ENCODE measurements around the gene TEX35. TPM values are rescaled to one million over a fixed set of nuclear protein-coding genes. Genes with fewer than 3 reads are reported as not detected.

The TEX35 gene
- total and polyA plus RNA-seq, 4 donors, result not detected

DNA sequence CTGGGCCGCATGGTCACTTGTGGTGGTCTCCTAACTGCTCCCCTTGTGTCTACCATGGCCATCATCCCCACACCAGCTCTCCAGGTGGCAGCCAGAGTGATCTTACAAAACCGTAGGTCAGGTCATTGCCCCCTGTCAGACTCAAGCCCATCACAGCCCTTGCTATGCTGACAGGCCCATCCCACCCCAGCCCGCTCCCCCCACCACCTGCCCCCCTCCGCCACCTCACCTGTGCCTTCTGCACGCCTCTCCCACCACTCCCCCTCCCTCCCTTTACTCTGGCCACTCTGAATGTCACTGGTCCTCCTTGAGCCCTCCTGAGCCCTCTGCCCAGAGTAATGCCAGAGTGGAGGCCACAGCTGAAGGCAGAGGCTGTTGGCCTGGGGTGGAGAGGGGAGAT lies 28.5 kb downstream of the TEX35 start:
- Histone ChIP-seq H3K4me3 (ENCODE audit: low read depth in 1 of 3, low read length in 3 of 3) (peak overlapping the region in 2 of 3 donors; percentile 76 to 80), H3K36me3 (ENCODE audit: control insufficient read depth in 4 of 4, insufficient read depth in 3 of 4, low read depth in 1 of 4, low read length in 3 of 4) (no peaks in the 10 kb centered on the region), H3K9me3 (ENCODE audit: control insufficient read depth in 4 of 4, low read length in 3 of 4) (no peaks in the 10 kb centered on the region), H3K9ac (ENCODE audit: low read depth in 1 of 2, low read length in 2 of 2) (peak overlapping the region in 1 of 2 donors; percentile 96), H3K27me3 (ENCODE audit: control insufficient read depth in 4 of 4, insufficient read depth in 4 of 4, low read length in 3 of 4) (no peaks in the 10 kb centered on the region), H3K27ac (ENCODE audit: low read depth in 1 of 2, low read length in 2 of 2) (peak overlapping the region; percentile 88), H3K4me1 (ENCODE audit: control insufficient read depth in 4 of 4, insufficient read depth in 4 of 4, low read length in 3 of 4) (peaks cover 2 to 50% (median 20%) of the 10 kb centered on the region in 4 donors)
- DNase-seq (ENCODE audit: low spot score), result no peak
- TF ChIP-seq, protein P1, sequence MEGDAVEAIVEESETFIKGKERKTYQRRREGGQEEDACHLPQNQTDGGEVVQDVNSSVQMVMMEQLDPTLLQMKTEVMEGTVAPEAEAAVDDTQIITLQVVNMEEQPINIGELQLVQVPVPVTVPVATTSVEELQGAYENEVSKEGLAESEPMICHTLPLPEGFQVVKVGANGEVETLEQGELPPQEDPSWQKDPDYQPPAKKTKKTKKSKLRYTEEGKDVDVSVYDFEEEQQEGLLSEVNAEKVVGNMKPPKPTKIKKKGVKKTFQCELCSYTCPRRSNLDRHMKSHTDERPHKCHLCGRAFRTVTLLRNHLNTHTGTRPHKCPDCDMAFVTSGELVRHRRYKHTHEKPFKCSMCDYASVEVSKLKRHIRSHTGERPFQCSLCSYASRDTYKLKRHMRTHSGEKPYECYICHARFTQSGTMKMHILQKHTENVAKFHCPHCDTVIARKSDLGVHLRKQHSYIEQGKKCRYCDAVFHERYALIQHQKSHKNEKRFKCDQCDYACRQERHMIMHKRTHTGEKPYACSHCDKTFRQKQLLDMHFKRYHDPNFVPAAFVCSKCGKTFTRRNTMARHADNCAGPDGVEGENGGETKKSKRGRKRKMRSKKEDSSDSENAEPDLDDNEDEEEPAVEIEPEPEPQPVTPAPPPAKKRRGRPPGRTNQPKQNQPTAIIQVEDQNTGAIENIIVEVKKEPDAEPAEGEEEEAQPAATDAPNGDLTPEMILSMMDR (IDR thresholded peaks at IDR 0.05; ENCODE audit: low read depth, low read length, missing input control), result no peak
- TF ChIP-seq NR2F2 (IDR thresholded peaks at IDR 0.05) (no peak), HNF4G (IDR thresholded peaks at IDR 0.05) (no peak), EGR1 (IDR thresholded peaks at IDR 0.05; ENCODE audit: low read depth in 2 of 2) (no peak), JUND (IDR thresholded peaks at IDR 0.05) (no peak), RXRA (IDR thresholded peaks at IDR 0.05) (no peak), FOXA2 (IDR thresholded peaks at IDR 0.05) (no peak), TAF1 (conservative IDR thresholded peaks at IDR 0.05) (no peak), RAD21 (IDR thresholded peaks at IDR 0.05) (no peak), FOXA1 (IDR thresholded peaks at IDR 0.05) (no peak), SP1 (IDR thresholded peaks at IDR 0.05) (no peak)
- TF ChIP-seq, protein P2, sequence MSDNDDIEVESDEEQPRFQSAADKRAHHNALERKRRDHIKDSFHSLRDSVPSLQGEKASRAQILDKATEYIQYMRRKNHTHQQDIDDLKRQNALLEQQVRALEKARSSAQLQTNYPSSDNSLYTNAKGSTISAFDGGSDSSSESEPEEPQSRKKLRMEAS (IDR thresholded peaks at IDR 0.05), result no peak
- TF ChIP-seq, protein P3, sequence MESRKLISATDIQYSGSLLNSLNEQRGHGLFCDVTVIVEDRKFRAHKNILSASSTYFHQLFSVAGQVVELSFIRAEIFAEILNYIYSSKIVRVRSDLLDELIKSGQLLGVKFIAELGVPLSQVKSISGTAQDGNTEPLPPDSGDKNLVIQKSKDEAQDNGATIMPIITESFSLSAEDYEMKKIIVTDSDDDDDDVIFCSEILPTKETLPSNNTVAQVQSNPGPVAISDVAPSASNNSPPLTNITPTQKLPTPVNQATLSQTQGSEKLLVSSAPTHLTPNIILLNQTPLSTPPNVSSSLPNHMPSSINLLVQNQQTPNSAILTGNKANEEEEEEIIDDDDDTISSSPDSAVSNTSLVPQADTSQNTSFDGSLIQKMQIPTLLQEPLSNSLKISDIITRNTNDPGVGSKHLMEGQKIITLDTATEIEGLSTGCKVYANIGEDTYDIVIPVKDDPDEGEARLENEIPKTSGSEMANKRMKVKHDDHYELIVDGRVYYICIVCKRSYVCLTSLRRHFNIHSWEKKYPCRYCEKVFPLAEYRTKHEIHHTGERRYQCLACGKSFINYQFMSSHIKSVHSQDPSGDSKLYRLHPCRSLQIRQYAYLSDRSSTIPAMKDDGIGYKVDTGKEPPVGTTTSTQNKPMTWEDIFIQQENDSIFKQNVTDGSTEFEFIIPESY (IDR thresholded peaks at IDR 0.05), result no peak
- WGBS, result 67% methylated on average over 5 of the region's 5 CpGs

DNA sequence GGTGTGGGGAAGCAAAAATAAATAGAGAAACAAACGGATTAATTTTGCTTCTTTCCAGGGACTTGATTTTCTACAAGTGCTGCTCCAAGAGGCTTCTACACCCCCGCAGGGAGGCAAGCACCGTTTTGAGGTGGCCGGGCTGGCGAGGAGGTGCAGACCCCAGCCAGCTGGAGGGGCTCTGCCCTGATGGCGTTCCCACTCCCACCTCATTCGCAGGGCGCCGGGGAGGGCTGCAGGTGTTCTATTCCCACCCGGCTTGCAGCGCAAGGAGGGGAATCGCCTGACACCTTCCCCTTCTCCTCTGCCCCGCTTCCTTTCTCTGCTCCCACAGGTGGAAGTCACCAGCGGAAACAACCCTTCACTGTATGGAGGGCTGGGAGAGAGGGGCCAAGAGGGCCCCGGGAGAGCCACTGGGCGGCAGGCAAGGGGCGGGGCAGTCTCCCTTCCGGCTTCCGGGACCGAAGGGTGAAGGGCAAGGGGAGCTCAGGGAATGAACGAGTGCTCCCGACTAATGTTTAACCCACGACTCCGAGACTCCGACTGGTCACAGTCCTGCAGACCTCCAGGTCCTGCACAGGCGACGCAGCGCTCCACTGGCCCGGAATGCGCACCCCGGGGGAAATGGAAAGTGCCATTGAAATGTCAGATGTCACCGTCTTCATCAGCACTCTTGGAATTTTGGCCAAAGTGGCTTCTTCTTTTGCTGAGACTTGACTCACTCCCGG lies 29.1 kb downstream of the TEX35 start:
- H3K4me1 ChIP-seq (ENCODE audit: control insufficient read depth in 4 of 4, insufficient read depth in 4 of 4, low read length in 3 of 4), result peaks cover 2 to 44% (median 19%) of the 10 kb centered on the region in 4 donors
- H3K27me3 ChIP-seq (ENCODE audit: control insufficient read depth in 4 of 4, insufficient read depth in 4 of 4, low read length in 3 of 4), result no peaks in the 10 kb centered on the region
- H3K9me3 ChIP-seq (ENCODE audit: control insufficient read depth in 4 of 4, low read length in 3 of 4), result no peaks in the 10 kb centered on the region
- no peaks in the 10 kb centered on the region for H3K36me3 ChIP-seq (ENCODE audit: control insufficient read depth in 4 of 4, insufficient read depth in 3 of 4, low read depth in 1 of 4, low read length in 3 of 4)
- 5% methylated on average over 33 of the region's 33 CpGs for WGBS
- peak overlapping the region; percentile 71 to 96 for H3K9ac ChIP-seq (ENCODE audit: low read depth in 1 of 2, low read length in 2 of 2)
- peak overlapping the region; percentile 88 for H3K27ac ChIP-seq (ENCODE audit: low read depth in 1 of 2, low read length in 2 of 2)
- DNase-seq (ENCODE audit: low spot score), result peak; percentile 73
- H3K4me3 ChIP-seq (ENCODE audit: low read depth in 1 of 3, low read length in 3 of 3), result peak overlapping the region; percentile 76 to 84 (median 80)
- TF ChIP-seq, protein P4, sequence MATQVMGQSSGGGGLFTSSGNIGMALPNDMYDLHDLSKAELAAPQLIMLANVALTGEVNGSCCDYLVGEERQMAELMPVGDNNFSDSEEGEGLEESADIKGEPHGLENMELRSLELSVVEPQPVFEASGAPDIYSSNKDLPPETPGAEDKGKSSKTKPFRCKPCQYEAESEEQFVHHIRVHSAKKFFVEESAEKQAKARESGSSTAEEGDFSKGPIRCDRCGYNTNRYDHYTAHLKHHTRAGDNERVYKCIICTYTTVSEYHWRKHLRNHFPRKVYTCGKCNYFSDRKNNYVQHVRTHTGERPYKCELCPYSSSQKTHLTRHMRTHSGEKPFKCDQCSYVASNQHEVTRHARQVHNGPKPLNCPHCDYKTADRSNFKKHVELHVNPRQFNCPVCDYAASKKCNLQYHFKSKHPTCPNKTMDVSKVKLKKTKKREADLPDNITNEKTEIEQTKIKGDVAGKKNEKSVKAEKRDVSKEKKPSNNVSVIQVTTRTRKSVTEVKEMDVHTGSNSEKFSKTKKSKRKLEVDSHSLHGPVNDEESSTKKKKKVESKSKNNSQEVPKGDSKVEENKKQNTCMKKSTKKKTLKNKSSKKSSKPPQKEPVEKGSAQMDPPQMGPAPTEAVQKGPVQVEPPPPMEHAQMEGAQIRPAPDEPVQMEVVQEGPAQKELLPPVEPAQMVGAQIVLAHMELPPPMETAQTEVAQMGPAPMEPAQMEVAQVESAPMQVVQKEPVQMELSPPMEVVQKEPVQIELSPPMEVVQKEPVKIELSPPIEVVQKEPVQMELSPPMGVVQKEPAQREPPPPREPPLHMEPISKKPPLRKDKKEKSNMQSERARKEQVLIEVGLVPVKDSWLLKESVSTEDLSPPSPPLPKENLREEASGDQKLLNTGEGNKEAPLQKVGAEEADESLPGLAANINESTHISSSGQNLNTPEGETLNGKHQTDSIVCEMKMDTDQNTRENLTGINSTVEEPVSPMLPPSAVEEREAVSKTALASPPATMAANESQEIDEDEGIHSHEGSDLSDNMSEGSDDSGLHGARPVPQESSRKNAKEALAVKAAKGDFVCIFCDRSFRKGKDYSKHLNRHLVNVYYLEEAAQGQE (IDR thresholded peaks at IDR 0.05), result no peak
- TF ChIP-seq, protein P2 (IDR thresholded peaks at IDR 0.05), result peak; percentile 43
- peak; percentile 46 for TF ChIP-seq NR2F2 (IDR thresholded peaks at IDR 0.05)
- peak; percentile 39 to 67 for TF ChIP-seq RXRA (IDR thresholded peaks at IDR 0.05)
- peak; percentile 64 for TF ChIP-seq HNF4A (conservative IDR thresholded peaks at IDR 0.05)
- no peak for TF ChIP-seq EGR1 (IDR thresholded peaks at IDR 0.05; ENCODE audit: low read depth in 2 of 2)
- TF ChIP-seq, protein P1 (IDR thresholded peaks at IDR 0.05; ENCODE audit: low read depth, low read length, missing input control), result no peak
- no peak for TF ChIP-seq RAD21 (IDR thresholded peaks at IDR 0.05)
- no peak for TF ChIP-seq HNF4G (IDR thresholded peaks at IDR 0.05)
- TF ChIP-seq, protein P3 (IDR thresholded peaks at IDR 0.05), result no peak
- TF ChIP-seq FOXA1 (IDR thresholded peaks at IDR 0.05), result no peak
- TF ChIP-seq TAF1 (conservative IDR thresholded peaks at IDR 0.05), result peak; percentile 51
- TF ChIP-seq, protein P5, sequence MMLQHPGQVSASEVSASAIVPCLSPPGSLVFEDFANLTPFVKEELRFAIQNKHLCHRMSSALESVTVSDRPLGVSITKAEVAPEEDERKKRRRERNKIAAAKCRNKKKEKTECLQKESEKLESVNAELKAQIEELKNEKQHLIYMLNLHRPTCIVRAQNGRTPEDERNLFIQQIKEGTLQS (IDR thresholded peaks at IDR 0.05), result no peak
- TF ChIP-seq YY1 (IDR thresholded peaks at IDR 0.05), result peak; percentile 60
- peak; percentile 54 for TF ChIP-seq SP1 (IDR thresholded peaks at IDR 0.05)
- no peak for TF ChIP-seq FOXA2 (IDR thresholded peaks at IDR 0.05)
- no peak for TF ChIP-seq JUND (IDR thresholded peaks at IDR 0.05)
